H1 (cell line): ENCODE measurements around the gene CFDP1. TPM values are rescaled to one million over a fixed set of nuclear protein-coding genes. Genes with fewer than 3 reads are reported as not detected.
A peak's percentile ranks its signal among the peaks of the same experiment; 100 is the strongest.

Experiments
- CTCF ChIA-PET: fragments of 300-600 bp; sonication (Branson Sonifier 250); formaldehyde crosslinking; loops from one replicate; lab custom pipeline; 2021; ENCODE audit not compliant: partially characterized antibody; lab: Charles Lee
- POLR2A ChIA-PET: fragments of 300-600 bp; sonication (Branson Sonifier 250); formaldehyde crosslinking; loops from one replicate; lab custom pipeline; 2021; ENCODE audit warnings: inconsistent platforms; ENCODE audit not compliant: partially characterized antibody; lab: Charles Lee
- DNase-seq, 2 experiments: peaks; one replicate each; pipeline versions ENCODE4 v3.0.0 to v3.0.0-alpha.2; 2010 to 2022; ENCODE audit warnings: low spot score in 2 of 2, low read depth in 1 of 2, mixed read lengths in 1 of 2
- FAIRE-seq: peaks from 2 replicates; lab custom pipeline; 2011; peaks lifted over from hg19 to GRCh38; lab: Jason Lieb, UNC
- H2AFZ ChIP-seq: 2 replicates; pipeline ENCODE4 v1.8.1; 2012; ENCODE audit warnings: low read length, inconsistent platforms
- H2AK5ac ChIP-seq: 2 replicates; pipeline ENCODE4 v1.6.1; 2013; ENCODE audit warnings: low read depth, low read length
- H2BK120ac ChIP-seq: replicated peaks from 2 replicates; pipeline ENCODE3; 2013; ENCODE audit warnings: low read depth, low read length, inconsistent platforms
- H2BK12ac ChIP-seq: 2 replicates; pipeline ENCODE4 v1.6.1; 2013; ENCODE audit warnings: low read depth, low read length
- H2BK15ac ChIP-seq: 2 replicates; pipeline ENCODE4 v1.6.1; 2013; ENCODE audit warnings: low read length
- H2BK20ac ChIP-seq: 2 replicates; pipeline ENCODE4 v1.6.1; 2013; ENCODE audit warnings: low read length
- H2BK5ac ChIP-seq: 2 replicates; pipeline ENCODE4 v1.6.1; 2013; ENCODE audit warnings: low read depth, low read length
- H3K14ac ChIP-seq: 2 replicates; pipeline ENCODE4 v1.6.1; 2013; ENCODE audit warnings: inconsistent platforms; ENCODE audit not compliant: insufficient read length
- H3K18ac ChIP-seq: 2 replicates; pipeline ENCODE4 v1.6.1; 2013; ENCODE audit warnings: low read length; ENCODE audit errors: extremely low read depth
- H3K23ac ChIP-seq: 2 replicates; pipeline ENCODE4 v1.6.1; 2013; ENCODE audit warnings: inconsistent platforms; ENCODE audit not compliant: insufficient read length
- H3K23me2 ChIP-seq: 2 replicates; pipeline ENCODE4 v1.6.1; 2013; ENCODE audit warnings: low read depth, low read length
- H3K27ac ChIP-seq: 2 replicates; pipeline ENCODE4 v1.6.1; 2011; ENCODE audit warnings: low read depth, low read length, inconsistent platforms
- H3K27me3 ChIP-seq, 4 experiments: replicated peaks in 1 of 4; 1 replicate in 1 of 4; 2 replicates in 3 of 4; pipeline versions ENCODE4 v1.6.1 to v1.8.1; 2011 to 2013; ENCODE audit warnings: low read length in 3 of 4, mild to moderate bottlenecking in 3 of 4, inconsistent platforms in 2 of 4, mixed read lengths in 2 of 4, moderate library complexity in 1 of 4; ENCODE audit not compliant: control insufficient read depth in 3 of 4, insufficient read depth in 3 of 4; ENCODE audit errors: extremely low read depth in 1 of 4
- H3K36me3 ChIP-seq, 4 experiments: 2 replicates each; pipeline versions ENCODE4 v1.6.1 to v1.8.1; 2011 to 2013; ENCODE audit warnings: mild to moderate bottlenecking in 4 of 4, low read length in 3 of 4, moderate library complexity in 2 of 4, control low read depth in 1 of 4, inconsistent platforms in 1 of 4; ENCODE audit not compliant: insufficient read depth in 4 of 4, control insufficient read depth in 2 of 4
- H3K4ac ChIP-seq: replicated peaks from 2 replicates; pipeline ENCODE3; 2013; ENCODE audit warnings: low read length, low read depth, mixed read lengths, inconsistent platforms; ENCODE audit not compliant: insufficient read length
- H3K4me1 ChIP-seq, 4 experiments: replicated peaks in 1 of 4; 1 replicate in 1 of 4; 2 replicates in 3 of 4; pipeline versions ENCODE4 v1.6.1 to v1.8.1; 2011 to 2013; ENCODE audit warnings: low read length in 3 of 4, inconsistent platforms in 2 of 4, mixed read lengths in 1 of 4; ENCODE audit not compliant: insufficient read depth in 4 of 4, control insufficient read depth in 3 of 4
- H3K4me2 ChIP-seq, 2 experiments: 2 replicates each; pipeline versions ENCODE4 v1.6.1 to v1.8.1; 2011 to 2013; ENCODE audit warnings: low read depth in 2 of 2, low read length in 2 of 2, control low read depth in 1 of 2, inconsistent platforms in 1 of 2, mild to moderate bottlenecking in 1 of 2; ENCODE audit not compliant: insufficient read depth in 1 of 2
- H3K4me3 ChIP-seq, 4 experiments: fragments of 200-600, 300-600 bp in 1 of 4; sonication (generic), shearing (Covaris generic), sonication (Bioruptor Twin) in 1 of 4; 2 replicates each; pipeline versions ENCODE4 v1.5.1 to v1.8.1; 2011 to 2016; ENCODE audit warnings: low read length in 4 of 4, low read depth in 3 of 4, control low read depth in 2 of 4, inconsistent platforms in 2 of 4, mild to moderate bottlenecking in 2 of 4, mixed read lengths in 1 of 4, moderate library complexity in 1 of 4; ENCODE audit not compliant: insufficient read depth in 2 of 4; ENCODE audit errors: extremely low read depth in 1 of 4
- H3K56ac ChIP-seq: replicated peaks from 2 replicates; pipeline ENCODE3; 2013; ENCODE audit warnings: low read depth, mild to moderate bottlenecking, mixed read lengths, low read length, inconsistent platforms; ENCODE audit not compliant: insufficient read length
- H3K79me1 ChIP-seq: 2 replicates; pipeline ENCODE4 v1.6.1; 2013; ENCODE audit warnings: low read depth, low read length, control low read depth
- H3K79me2 ChIP-seq, 2 experiments: 2 replicates each; pipeline versions ENCODE4 v1.6.1 to v1.8.1; 2012 to 2013; ENCODE audit warnings: low read length in 2 of 2, mild to moderate bottlenecking in 2 of 2, inconsistent platforms in 1 of 2; ENCODE audit not compliant: insufficient read depth in 2 of 2, control insufficient read depth in 1 of 2
- H3K9ac ChIP-seq, 4 experiments: replicated peaks in 1 of 4; 1 replicate in 1 of 4; 2 replicates in 3 of 4; pipeline versions ENCODE4 v1.6.1 to v1.8.1; 2011 to 2013; ENCODE audit warnings: low read depth in 3 of 4, low read length in 3 of 4, control low read depth in 2 of 4, mild to moderate bottlenecking in 2 of 4, moderate library complexity in 2 of 4, inconsistent platforms in 1 of 4; ENCODE audit errors: extremely low read depth in 1 of 4
- H3K9me3 ChIP-seq, 2 experiments: 2 replicates each; pipeline versions ENCODE4 v1.6.1 to v1.8.1; 2012 to 2013; ENCODE audit warnings: mild to moderate bottlenecking in 2 of 2, moderate library complexity in 2 of 2, control low read depth in 1 of 2, inconsistent platforms in 1 of 2, low read depth in 1 of 2, low read length in 1 of 2, mixed read lengths in 1 of 2; ENCODE audit not compliant: insufficient read depth in 2 of 2
- H4K20me1 ChIP-seq, 2 experiments: replicated peaks in 1 of 2; 2 replicates each; pipeline versions ENCODE3 to v1.8.1; 2011 to 2013; ENCODE audit warnings: inconsistent platforms in 2 of 2, low read length in 2 of 2, mild to moderate bottlenecking in 1 of 2; ENCODE audit not compliant: insufficient read depth in 2 of 2, control insufficient read depth in 1 of 2
- H4K5ac ChIP-seq: 2 replicates; pipeline ENCODE4 v1.6.1; 2013; ENCODE audit warnings: low read length, low read depth, mixed read lengths, inconsistent platforms; ENCODE audit not compliant: insufficient read length
- H4K8ac ChIP-seq: 2 replicates; pipeline ENCODE4 v1.8.0; 2013; ENCODE audit warnings: mild to moderate bottlenecking, moderate library complexity, low read length, inconsistent platforms; ENCODE audit not compliant: insufficient read depth; ENCODE audit errors: extremely low read depth
- H4K91ac ChIP-seq: replicated peaks from 2 replicates; pipeline ENCODE3; 2013; ENCODE audit warnings: low read length, mixed read lengths, inconsistent platforms; ENCODE audit not compliant: insufficient read length
- SIX5 ChIP-seq: IDR thresholded peaks from 2 replicates; pipeline ENCODE4 v1.6.1; 2011; ENCODE audit warnings: mild to moderate bottlenecking, low read depth, low read length
- WGBS, 2 experiments: shearing (Covaris generic) in 1 of 2; methylation state at CpG; one replicate each; pipeline versions ENCODE4 v1.1.6 to v1.1.7; 2013 to 2015; ENCODE audit warnings: low lambda C conversion rate in 2 of 2, mixed read lengths in 2 of 2, inconsistent platforms in 1 of 2, low coverage in 1 of 2, missing lambda C conversion rate in 1 of 2; ENCODE audit not compliant: insufficient replicate concordance in 2 of 2, insufficient coverage in 1 of 2, insufficient read length in 1 of 2; ENCODE audit errors: extremely low coverage in 1 of 2, missing lambda C conversion rate in 1 of 2; 5-methylcytosine and 5-hydroxymethylcytosine counted together
- polyA plus RNA-seq, 7 experiments: library from polyadenylated mRNA; depleted of rRNA in 3 of 7; stranded (reverse) in 5 of 7; unstranded in 2 of 7; fragments of >200 nt in 5 of 7; fragments of 200-250 nt in 2 of 7; gene quantifications; 1 replicate in 5 of 7; 2 replicates in 1 of 7; 4 replicates in 1 of 7; pipeline versions ENCODE4 v1.2.1 to v1.2.3, GENCODE V29; 2011 to 2013; ENCODE audit warnings: missing spikeins in 2 of 7, mixed read lengths in 2 of 7
- total RNA-seq: library from RNA; stranded (reverse); fragmentation: NEBNext Ultra II Directional; extraction: Animal tissue kit (Norgen Biotek cat#: 25700); gene quantifications from 2 replicates; pipeline ENCODE4 v1.2.1, GENCODE V29; 2021

Gene CFDP1
- total and polyA plus RNA-seq, 2 of the 8 experiments (the other 6 are each of a cell fraction or from before 2014, with no cell fraction given), result 25.5 to 77.3 TPM

- Histone ChIP-seq H2BK15ac (no peak overlapping the region), H3K36me3 (no peaks in the 10 kb centered on the region), H3K27ac (no peak overlapping the region), H4K20me1 (peaks cover 15 to 30% of the 10 kb centered on the region in 2 experiments), H4K91ac (no peak overlapping the region), H2BK5ac (peak overlapping the region; percentile 60), H3K23ac (no peak overlapping the region), H2AFZ (no peak overlapping the region), H3K4me1 (peaks cover 0 to 34% (median 28%) of the 10 kb centered on the region in 4 experiments; a peak in 6 of 7 replicates), H3K23me2 (peaks cover 11% of the 10 kb centered on the region; the same call in 1 of the 2 replicates), H3K18ac (no peak overlapping the region; the same call in 1 of the 2 replicates), H3K27me3 (no peaks in the 10 kb centered on the region), H2BK12ac (no peak overlapping the region), H3K79me2 (peaks cover 0 to 68% of the 10 kb centered on the region in 2 experiments; a peak in 2 of 4 replicates), H3K4me2 (peak overlapping the region in 1 of 2 experiments; percentile 92; a peak in 2 of 4 replicates), H3K9me3 (no peaks in the 10 kb centered on the region), H2BK120ac (no peak overlapping the region), H3K4ac (no peak overlapping the region), H4K8ac (no peak overlapping the region)
- FAIRE-seq, result no peak
- POLR2A ChIA-PET, result interaction anchor here (0.9 to 9.2 kb wide), 7 partner anchors 10 to 54 kb away, joined by 3 to 158 read pairs (median 4); partner anchors contain the start of gene BCAR1
- WGBS, 2 experiments, result 86% methylated on average over 12 of the region's 14 CpGs; no CpG with 5 or more reads in 1 of the 2 experiments
- CTCF ChIA-PET, result interaction anchor here (0.9 to 1.5 kb wide), 5 partner anchors 9 to 123 kb away, joined by 3 to 7 read pairs (median 4); no protein-coding TSS in a partner anchor
- TF ChIP-seq SIX5, result no peak
- TF ChIP-seq, all 59 proteins: peak for 0
- no peak overlapping the region for H2BK20ac ChIP-seq
- no peak overlapping the region for H3K4me3 ChIP-seq
- no peak for DNase-seq
- no peak overlapping the region for H4K5ac ChIP-seq
- peaks cover 30% of the 10 kb centered on the region for H3K79me1 ChIP-seq
- no peak overlapping the region for H3K14ac ChIP-seq
- no peak overlapping the region for H3K9ac ChIP-seq
- H3K56ac ChIP-seq, result no peak overlapping the region
- no peak overlapping the region for H2AK5ac ChIP-seq
Observed at GRCh38 chr16:75263291-75263962, 169.9 kb downstream of the CFDP1 start.
